SW480 (cell line): ENCODE results near the gene ACTG2.
"Not testable (repeated sequence)": the region's sequence is repeated elsewhere in the genome, so short reads cannot be mapped to it uniquely, and the experiment has no call there.

Experiments
- DNase-seq: peaks from one replicate; pipeline ENCODE4 v3.0.0-alpha.2; 2016; ENCODE audit warnings: low spot score

The ACTG2 gene

DNA sequence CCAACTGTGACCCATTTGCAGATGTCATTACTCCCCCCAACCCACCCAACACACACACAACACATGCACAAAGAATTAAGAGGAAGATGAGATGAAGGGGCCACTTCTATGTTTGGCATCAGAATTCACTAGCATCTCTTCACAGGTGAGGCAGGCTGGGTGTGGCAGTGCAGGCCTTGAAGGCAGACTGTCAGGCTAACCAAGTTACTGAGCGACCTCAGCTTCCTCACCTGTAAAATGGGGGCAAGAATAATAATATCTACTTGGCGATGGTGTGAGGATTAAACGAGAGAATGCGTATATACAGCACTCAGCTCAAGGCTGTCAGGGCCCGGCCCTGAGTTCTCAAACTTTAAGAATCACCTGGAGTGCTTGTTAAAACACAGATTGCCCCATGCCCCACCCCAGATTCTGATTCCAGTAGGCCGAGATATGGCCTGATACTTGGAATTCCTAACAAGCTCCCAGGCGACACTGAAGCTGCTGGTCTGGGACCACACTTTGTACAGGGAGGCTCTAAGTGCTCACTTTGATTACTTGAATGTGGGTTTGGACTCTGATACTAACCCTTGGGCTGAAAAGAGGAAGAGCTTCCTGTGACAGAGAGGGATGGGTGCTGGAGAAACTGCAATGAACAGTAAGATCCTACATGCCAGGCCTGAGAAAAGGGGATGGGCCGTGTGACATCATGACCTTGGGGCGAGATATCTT is 1.1 kb downstream of the ACTG2 start:
- DNase-seq, result no peak

- no peak for DNase-seq
Observed at GRCh38 chr2:73894475-73894850, 1.7 kb downstream of the ACTG2 start.

- no peak for DNase-seq
Observed at GRCh38 chr2:73894877-73895276, 2.1 kb downstream of the ACTG2 start.

- DNase-seq, result no peak
Observed at GRCh38 chr2:73895473-73895872, 2.7 kb downstream of the ACTG2 start.

DNA sequence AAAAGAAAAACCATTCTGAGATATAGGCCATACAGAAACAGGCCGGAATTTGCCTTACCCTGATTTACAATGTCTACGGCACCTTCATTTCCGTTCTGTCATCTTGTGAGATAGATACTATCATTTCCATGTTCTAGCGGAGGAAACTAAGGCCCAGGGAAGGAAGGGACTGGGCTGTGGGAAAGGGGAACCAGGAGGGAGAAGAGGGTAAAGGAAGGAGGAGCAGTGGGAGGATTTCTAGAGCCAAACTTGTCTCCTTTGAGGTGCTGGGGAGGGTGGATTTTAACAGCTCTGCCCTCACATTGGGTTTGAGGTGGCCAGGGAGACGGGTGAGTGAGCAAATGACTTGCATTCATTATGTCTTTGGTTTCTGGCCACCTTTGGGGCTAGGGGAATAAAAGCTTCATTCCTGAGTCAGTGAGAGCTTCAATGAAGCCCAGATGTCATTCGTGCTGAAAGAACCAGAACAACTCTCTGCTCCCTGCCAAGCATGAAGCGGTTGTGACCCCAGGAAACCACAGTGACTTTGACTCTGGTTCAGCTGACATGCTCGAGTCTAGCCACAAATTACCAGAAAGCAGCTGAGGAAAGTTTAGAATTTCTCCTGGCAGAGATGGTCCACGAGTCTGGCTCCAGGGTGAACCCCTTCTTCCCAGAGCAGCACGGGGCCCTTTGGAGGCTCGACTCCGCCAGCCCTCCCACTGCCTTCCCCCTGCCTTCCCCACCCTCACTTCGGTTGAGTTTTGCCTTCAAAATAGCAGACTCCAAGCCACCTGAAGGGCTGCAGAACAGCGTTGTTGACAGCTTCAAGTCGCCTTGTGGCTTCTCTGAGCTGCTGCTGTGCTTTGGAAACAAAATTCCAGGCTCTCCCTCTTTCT is 3.8 kb downstream of the ACTG2 start:
- DNase-seq, result no peak

DNA sequence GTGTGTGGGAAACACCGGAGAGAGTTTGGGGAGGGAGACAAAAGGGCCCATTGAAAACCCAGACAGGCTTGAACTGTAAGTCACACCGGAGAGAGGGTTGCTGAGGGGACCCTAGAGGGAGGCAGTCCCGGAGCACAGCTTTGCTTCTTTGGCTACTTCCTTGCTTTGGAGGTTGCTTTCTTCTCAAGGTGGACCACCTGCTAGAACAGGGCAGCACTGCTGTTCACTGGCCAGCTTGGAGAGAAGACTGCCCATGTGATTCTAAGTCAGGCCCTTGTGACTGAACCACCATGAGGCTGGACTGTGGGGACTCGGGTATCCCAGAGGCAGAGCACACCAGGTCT is 4.4 kb downstream of the ACTG2 start:
- no peak for DNase-seq

- DNase-seq, result peak; percentile 79
Observed at GRCh38 chr2:73897934-73898333, 5.1 kb downstream of the ACTG2 start.

- DNase-seq, result no peak
Observed at GRCh38 chr2:73899801-73900336, 7.1 kb downstream of the ACTG2 start.

DNA sequence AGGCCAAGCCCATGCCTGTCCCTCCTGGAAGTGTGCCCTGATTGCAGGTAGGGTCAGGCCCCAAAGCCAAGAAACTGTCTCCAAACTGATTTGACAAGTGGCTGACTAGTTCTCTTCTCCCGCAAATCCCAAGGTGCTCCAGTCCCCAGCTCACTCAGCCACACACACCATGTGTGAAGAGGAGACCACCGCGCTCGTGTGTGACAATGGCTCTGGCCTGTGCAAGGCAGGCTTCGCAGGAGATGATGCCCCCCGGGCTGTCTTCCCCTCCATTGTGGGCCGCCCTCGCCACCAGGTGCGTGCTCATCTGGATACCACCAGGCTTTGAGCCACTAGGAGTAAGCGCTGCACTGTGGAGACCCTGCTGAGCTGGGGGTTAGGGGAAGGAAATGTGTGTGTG is 8.3 kb downstream of the ACTG2 start:
- DNase-seq, result no peak

- DNase-seq, result no peak
Observed at GRCh38 chr2:73902284-73902683, 9.5 kb downstream of the ACTG2 start.

- DNase-seq, result no peak
Observed at GRCh38 chr2:73903313-73903712, 10.5 kb downstream of the ACTG2 start.

GRCh38 chr2:73903949-73904613 is 11.3 kb downstream of the ACTG2 start:
- DNase-seq, result not testable (repeated sequence)

GRCh38 chr2:73904952-73905351 is 12.1 kb downstream of the ACTG2 start:
- DNase-seq, result no peak

DNA sequence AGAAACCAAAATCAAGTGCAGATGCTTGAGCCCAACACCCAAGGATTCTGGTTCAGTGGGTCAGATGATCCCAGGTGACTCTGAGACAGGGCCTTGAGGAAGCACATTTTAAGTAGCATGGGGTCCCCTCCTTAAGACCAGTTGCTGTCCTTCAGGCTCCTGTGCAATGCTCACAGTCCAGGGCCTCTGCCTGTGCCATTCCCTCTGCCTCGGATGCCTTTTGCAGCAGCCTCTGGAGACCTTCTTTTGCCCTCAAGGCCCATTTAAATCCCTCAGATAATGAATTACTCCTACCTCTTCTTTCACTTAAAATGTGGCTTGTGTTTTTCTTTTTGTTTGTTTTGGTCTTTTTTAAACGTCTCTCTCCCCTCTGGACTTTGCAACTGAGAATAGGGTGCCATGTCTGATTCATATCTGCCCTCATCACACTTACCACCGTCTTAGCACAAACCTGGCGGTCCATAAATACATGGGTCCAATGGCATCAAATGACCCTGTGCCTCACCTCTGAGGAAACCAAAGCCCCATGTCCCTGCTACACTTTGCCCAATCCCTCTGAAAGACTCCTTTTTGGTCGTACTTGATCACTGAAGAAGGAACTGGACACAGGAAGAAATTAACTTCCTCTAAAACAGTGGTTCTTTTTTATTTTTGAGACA is 14.2 kb downstream of the ACTG2 start:
- DNase-seq, result no peak

GRCh38 chr2:73907840-73908452 is 15.1 kb downstream of the ACTG2 start:
- DNase-seq, result peak; percentile 23

GRCh38 chr2:73908689-73909652 is 16.2 kb downstream of the ACTG2 start:
- DNase-seq, result no peak

- DNase-seq, result no peak
Observed at GRCh38 chr2:73910873-73911547, 18.2 kb downstream of the ACTG2 start.

GRCh38 chr2:73911548-73912208 is 18.9 kb downstream of the ACTG2 start:
- no peak for DNase-seq

DNA sequence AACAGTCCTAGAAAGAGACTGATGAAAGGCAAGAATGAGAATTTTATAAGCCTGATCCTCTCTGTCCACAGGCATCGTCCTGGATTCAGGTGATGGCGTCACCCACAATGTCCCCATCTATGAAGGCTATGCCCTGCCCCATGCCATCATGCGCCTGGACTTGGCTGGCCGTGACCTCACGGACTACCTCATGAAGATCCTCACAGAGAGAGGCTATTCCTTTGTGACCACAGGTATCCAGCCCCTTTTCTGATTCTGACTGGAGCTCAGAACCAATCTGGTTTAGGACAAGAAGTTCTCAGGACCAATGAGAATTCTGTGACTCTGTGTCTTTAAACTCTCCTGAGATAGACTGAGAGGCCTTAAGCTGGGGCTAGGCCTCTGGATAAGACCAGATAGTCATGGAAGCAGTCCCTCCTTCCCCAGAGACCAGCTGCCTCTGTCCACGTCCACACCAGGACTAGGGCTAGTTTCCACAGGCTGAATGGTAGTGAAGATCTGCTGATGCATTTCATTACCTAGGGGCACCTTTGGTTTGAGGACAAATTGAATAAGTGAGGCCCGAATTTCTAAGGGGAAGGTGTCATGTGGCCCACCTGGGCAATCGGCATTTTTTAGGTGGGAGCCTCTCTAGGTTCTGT is 20.7 kb downstream of the ACTG2 start:
- no peak for DNase-seq
